Upper lobe of left lung (tissue), 6 donors: ENCODE measurements around the gene SGCG. TPM values are rescaled to one million over a fixed set of nuclear protein-coding genes. Genes with fewer than 3 reads are reported as not detected.

ENCODE experiments used
- ATAC-seq, 2 donors: fragments of 200-7000 bp; cut with Tn5 transposase; one replicate each; pipeline ENCODE4 v1.9.1; 2022; ENCODE audit warnings: mild to moderate bottlenecking in 2 of 2, moderate library complexity in 2 of 2; ENCODE audit not compliant: low FRiP score in 2 of 2
- DNase-seq, 2 donors: peaks; one replicate each; pipeline ENCODE4 v3.0.0-alpha.2; 2019 to 2020
- H3K27ac ChIP-seq, 4 donors: fragments of 200-600 bp; sonication (generic); one replicate each; pipeline ENCODE4 v1.5.1; 2016 to 2019
- H3K27me3 ChIP-seq, 4 donors: fragments of 200-600 bp; sonication (generic); one replicate each; pipeline ENCODE4 v1.5.1; 2017 to 2019
- H3K36me3 ChIP-seq, 4 donors: fragments of 200-600 bp; sonication (generic); one replicate each; pipeline ENCODE4 v1.5.1; 2016 to 2019
- H3K4me1 ChIP-seq, 4 donors: fragments of 200-600 bp; sonication (generic); one replicate each; pipeline ENCODE4 v1.5.1; 2018 to 2019
- H3K4me3 ChIP-seq, 4 donors: fragments of 200-600 bp; sonication (generic); one replicate each; pipeline ENCODE4 v1.5.1; 2017 to 2019; ENCODE audit warnings: mild to moderate bottlenecking in 2 of 4, moderate library complexity in 1 of 4
- H3K9me3 ChIP-seq, 4 donors: fragments of 200-600 bp; sonication (generic); one replicate each; pipeline ENCODE4 v1.5.1; 2018 to 2019
- CTCF ChIP-seq, 6 experiments: fragments of 450-650 bp in 4 of 6; fragments of 200-600 bp in 2 of 6; sonication (generic) in 2 of 6; IDR thresholded peaks; one replicate each; pipeline ENCODE4 v1.5.1; 2016 to 2019; ENCODE audit warnings: antibody characterized with exemption in 6 of 6
- EP300 ChIP-seq, 4 donors: sonication (generic); formaldehyde crosslinking; IDR thresholded peaks; one replicate each; pipeline ENCODE4 v1.5.1; 2017; ENCODE audit warnings: antibody characterized with exemption in 4 of 4, control low read depth in 2 of 4
- POLR2A ChIP-seq, 4 donors: fragments of 450-650 bp; IDR thresholded peaks; one replicate each; pipeline ENCODE4 v1.5.1; 2016 to 2017; ENCODE audit warnings: antibody characterized with exemption in 4 of 4, mild to moderate bottlenecking in 2 of 4
- POLR2AphosphoS5 ChIP-seq, 2 donors: sonication (generic); formaldehyde crosslinking; IDR thresholded peaks; one replicate each; pipeline ENCODE4 v1.5.1; 2017; ENCODE audit warnings: antibody characterized with exemption in 2 of 2
- WGBS, 2 donors: methylation state at CpG; one replicate each; pipeline ENCODE4 v1.1.5; 2017 to 2018; 5-methylcytosine and 5-hydroxymethylcytosine counted together
- total RNA-seq, 6 donors: library from RNA; depleted of rRNA in 4 of 6; stranded (reverse); fragments of >200 nt in 4 of 6; gene quantifications; one replicate each; pipeline versions ENCODE4 v1.1.0 to v1.2.1, GENCODE V29; 2016 to 2021
- donor health status: DM: no; HTN: no; CAD: no; lungs with moderate emphysema.
- donor health status: DM: no; HTN: yes; CAD: no; lungs with severe emphysema.

Gene SGCG
- total RNA-seq, 6 donors from 2014 or later = 1.7 to 4.6 (median 3.0) TPM; not detected in 2

- 95 to 98% methylated on average over 5 of the region's 5 CpGs for WGBS, 2 donors
- Histone ChIP-seq H3K4me1 (no peaks in the 10 kb centered on the region), H3K27me3 (no peaks in the 10 kb centered on the region), H3K27ac (no peak overlapping the region), H3K9me3 (no peaks in the 10 kb centered on the region), H3K36me3 (peaks cover 6 to 61% (median 7%) of the 10 kb centered on the region in 4 donors), H3K4me3 (no peak overlapping the region)
- DNase-seq = peak in 1 of 2 donors; percentile 30
- TF ChIP-seq EP300 (IDR thresholded peaks at IDR 0.05) = no peak
- TF ChIP-seq POLR2A (IDR thresholded peaks at IDR 0.05) = no peak
- TF ChIP-seq CTCF (IDR thresholded peaks at IDR 0.05) = no peak
- no peak for TF ChIP-seq POLR2AphosphoS5 (IDR thresholded peaks at IDR 0.05)
- no peak for ATAC-seq
Measured at GRCh38 chr13:23354520-23354919, 173.7 kb downstream of the SGCG start.

GRCh38 chr13:23356368-23356767 lies 175.6 kb downstream of the SGCG start:
- no peaks in the 10 kb centered on the region for H3K9me3 ChIP-seq
- ATAC-seq (no peak), DNase-seq (no peak)
- no peaks in the 10 kb centered on the region for H3K27me3 ChIP-seq
- peaks cover 6 to 62% (median 7%) of the 10 kb centered on the region in 4 donors for H3K36me3 ChIP-seq
- H3K4me3 ChIP-seq = no peak overlapping the region
- H3K4me1 ChIP-seq = no peaks in the 10 kb centered on the region
- WGBS, 2 donors = 86 to 95% methylated on average over 2 of the region's 2 CpGs
- TF ChIP-seq EP300 (IDR thresholded peaks at IDR 0.05) = no peak
- no peak for TF ChIP-seq POLR2AphosphoS5 (IDR thresholded peaks at IDR 0.05)
- no peak for TF ChIP-seq CTCF (IDR thresholded peaks at IDR 0.05)
- TF ChIP-seq POLR2A (IDR thresholded peaks at IDR 0.05) = no peak
- no peak overlapping the region for H3K27ac ChIP-seq

- no peak for ATAC-seq
- H3K4me1 ChIP-seq = no peaks in the 10 kb centered on the region
- no peak for DNase-seq
- peaks cover 6 to 64% (median 7%) of the 10 kb centered on the region in 4 donors for H3K36me3 ChIP-seq
- H3K9me3 ChIP-seq = no peaks in the 10 kb centered on the region
- H3K27ac ChIP-seq = no peak overlapping the region
- no peaks in the 10 kb centered on the region for H3K27me3 ChIP-seq
- no peak overlapping the region for H3K4me3 ChIP-seq
- no peak for TF ChIP-seq POLR2AphosphoS5 (IDR thresholded peaks at IDR 0.05)
- TF ChIP-seq POLR2A (IDR thresholded peaks at IDR 0.05) = no peak
- TF ChIP-seq EP300 (IDR thresholded peaks at IDR 0.05) = no peak
- no peak for TF ChIP-seq CTCF (IDR thresholded peaks at IDR 0.05)
- WGBS, 2 donors = 100% methylated on average over 1 of the region's 1 CpG
Measured at GRCh38 chr13:23357349-23357748, 176.6 kb downstream of the SGCG start.

DNA sequence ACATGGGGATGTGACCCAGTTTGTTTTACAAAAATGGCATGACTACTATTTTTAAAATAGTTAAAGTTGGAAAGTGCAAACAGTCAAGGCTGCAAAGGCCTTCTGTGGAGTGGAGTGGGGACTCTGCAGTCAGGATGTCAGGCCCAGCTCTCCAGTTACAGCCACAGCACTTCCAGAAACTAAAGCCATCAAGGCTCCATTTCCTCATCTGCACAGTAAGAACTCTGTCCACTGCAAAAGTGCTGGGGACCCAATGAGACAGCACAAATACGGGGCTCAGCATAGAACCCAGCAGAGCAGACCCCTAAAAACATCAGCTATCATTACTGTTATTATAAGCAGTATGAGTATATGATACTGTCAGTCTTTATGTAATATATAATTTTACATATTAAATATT lies 179.1 kb downstream of the SGCG start:
- Histone ChIP-seq H3K4me3 (no peak overlapping the region), H3K27ac (no peak overlapping the region), H3K27me3 (no peaks in the 10 kb centered on the region), H3K9me3 (no peaks in the 10 kb centered on the region), H3K36me3 (peaks cover 12 to 71% (median 22%) of the 10 kb centered on the region in 4 donors), H3K4me1 (no peaks in the 10 kb centered on the region)
- 89 to 95% methylated on average over 1 of the region's 1 CpG for WGBS, 2 donors
- no peak for TF ChIP-seq CTCF (IDR thresholded peaks at IDR 0.05)
- no peak for TF ChIP-seq POLR2A (IDR thresholded peaks at IDR 0.05)
- no peak for TF ChIP-seq POLR2AphosphoS5 (IDR thresholded peaks at IDR 0.05)
- no peak for TF ChIP-seq EP300 (IDR thresholded peaks at IDR 0.05)
- DNase-seq (no peak), ATAC-seq (no peak)

DNA sequence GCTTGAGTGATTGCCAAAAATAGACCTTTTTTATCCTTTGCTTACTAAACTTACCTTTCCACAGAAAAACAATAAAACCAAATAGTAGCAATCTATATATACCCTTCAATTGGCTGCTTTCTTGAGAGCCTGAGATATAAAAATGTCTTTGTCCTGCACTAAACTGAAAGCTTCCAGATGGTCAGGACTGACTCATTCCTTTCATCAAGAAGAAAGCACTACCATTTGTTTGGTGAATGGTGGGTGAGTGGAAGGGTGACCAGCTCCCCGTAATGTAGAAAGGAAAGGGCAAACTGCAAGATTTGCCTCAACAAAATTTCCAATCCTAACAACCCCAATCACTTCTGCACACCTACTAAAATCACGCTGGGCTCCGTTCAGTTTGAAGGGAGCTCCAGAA lies 184.9 kb downstream of the SGCG start:
- no peak for DNase-seq
- 95 to 98% methylated on average over 3 of the region's 3 CpGs for WGBS, 2 donors
- Histone ChIP-seq H3K9me3 (no peaks in the 10 kb centered on the region), H3K4me3 (no peak overlapping the region), H3K27me3 (no peaks in the 10 kb centered on the region), H3K36me3 (peaks cover 6 to 86% (median 38%) of the 10 kb centered on the region in 4 donors), H3K4me1 (no peaks in the 10 kb centered on the region), H3K27ac (no peak overlapping the region)
- TF ChIP-seq POLR2AphosphoS5 (IDR thresholded peaks at IDR 0.05) (no peak), EP300 (IDR thresholded peaks at IDR 0.05) (no peak), CTCF (IDR thresholded peaks at IDR 0.05) (no peak), POLR2A (IDR thresholded peaks at IDR 0.05) (no peak)
- ATAC-seq = no peak
